Omental fat pad (tissue), 4 donors: ENCODE results near the gene DNAJB5. TPM values are rescaled to one million over a fixed set of nuclear protein-coding genes. Genes with fewer than 3 reads are reported as not detected.

Source experiments
- ATAC-seq: fragments of 150-250 bp; one replicate; pipeline ENCODE4 v1.9.1; 2016; ENCODE audit warnings: mild to moderate bottlenecking, moderate library complexity; ENCODE audit not compliant: low FRiP score
- DNase-seq: peaks from one replicate; pipeline ENCODE4 v3.0.0-alpha.2; 2019; ENCODE audit warnings: low spot score
- CTCF ChIP-seq, 3 donors: fragments of 450-650 bp; IDR thresholded peaks; one replicate each; pipeline ENCODE4 v1.5.1; 2016 to 2017; ENCODE audit warnings: antibody characterized with exemption in 3 of 3, mild to moderate bottlenecking in 3 of 3, moderate library complexity in 2 of 3
- total RNA-seq, 4 donors: library from RNA; depleted of rRNA; stranded (reverse); fragments of >200 nt; gene quantifications; one replicate each; pipeline ENCODE4 v1.1.0, GENCODE V29; 2016

Gene DNAJB5
- total RNA-seq, 4 donors from 2014 or later: 6.3 to 17.3 (median 9.8) TPM

GRCh38 chr9:34971146-34971811, 18.3 kb upstream of the DNAJB5 start:
- no peak for DNase-seq
- TF ChIP-seq CTCF (IDR thresholded peaks at IDR 0.05): no peak
- no peak for ATAC-seq

- DNase-seq: no peak
- no peak for TF ChIP-seq CTCF (IDR thresholded peaks at IDR 0.05)
- no peak for ATAC-seq
Observed at GRCh38 chr9:34974664-34975063, 14.9 kb upstream of the DNAJB5 start.

- ATAC-seq (no peak), DNase-seq (no peak)
- TF ChIP-seq CTCF (IDR thresholded peaks at IDR 0.05): no peak
Observed at GRCh38 chr9:34976441-34976840, 13.1 kb upstream of the DNAJB5 start.

GRCh38 chr9:34976992-34977391, 12.6 kb upstream of the DNAJB5 start:
- TF ChIP-seq CTCF (IDR thresholded peaks at IDR 0.05): no peak
- DNase-seq (no peak), ATAC-seq (no peak)

GRCh38 chr9:34980181-34980761, 9.3 kb upstream of the DNAJB5 start:
- DNase-seq (no peak), ATAC-seq (no peak)
- TF ChIP-seq CTCF (IDR thresholded peaks at IDR 0.05): no peak

- TF ChIP-seq CTCF (IDR thresholded peaks at IDR 0.05): no peak
- no peak for ATAC-seq
- no peak for DNase-seq
Observed at GRCh38 chr9:34982361-34982760, 7.2 kb upstream of the DNAJB5 start.

- DNase-seq (no peak), ATAC-seq (no peak)
- no peak for TF ChIP-seq CTCF (IDR thresholded peaks at IDR 0.05)
Observed at GRCh38 chr9:34983209-34983608, 6.3 kb upstream of the DNAJB5 start.
